ENCODE results near the gene ALPK3.

ALPK3 gene

DNA sequence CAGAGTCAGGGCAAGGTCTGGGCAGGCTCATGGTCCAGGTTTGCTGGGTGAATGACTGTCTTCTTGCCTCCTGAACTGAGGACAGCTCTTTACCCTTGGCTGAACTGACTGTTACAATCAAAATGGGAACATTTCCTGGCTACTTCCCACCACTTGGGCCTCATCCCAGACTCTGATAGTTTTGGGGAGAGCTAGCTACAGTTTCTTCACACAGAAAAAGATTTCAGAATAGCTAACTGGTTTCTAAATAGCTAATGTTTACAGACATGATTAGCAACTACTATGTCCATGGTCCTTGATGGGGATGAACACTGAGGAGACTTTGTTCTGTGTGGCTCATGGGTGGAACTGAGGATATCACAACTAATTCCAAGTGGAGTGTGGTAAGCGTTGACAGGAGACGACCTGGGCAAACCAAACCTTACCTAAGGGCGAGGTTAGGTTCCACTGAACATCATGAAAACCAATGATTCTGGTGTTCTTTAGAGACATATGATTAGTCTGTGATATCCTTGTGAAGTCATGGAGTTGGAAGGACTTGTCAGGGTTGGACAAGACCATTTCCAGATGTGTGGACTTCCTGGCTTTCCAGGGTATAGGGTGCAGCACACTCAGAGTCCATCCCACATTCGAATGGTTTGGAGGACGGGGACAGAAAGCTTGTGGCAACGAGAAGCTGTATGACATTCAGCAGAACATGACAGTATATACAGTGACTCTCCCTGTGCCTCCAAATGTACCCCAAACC, 7.3 kb downstream of the ALPK3 start:
- no peak for DNase-seq (ENCODE audit: low read depth in 2 of 2)

DNA sequence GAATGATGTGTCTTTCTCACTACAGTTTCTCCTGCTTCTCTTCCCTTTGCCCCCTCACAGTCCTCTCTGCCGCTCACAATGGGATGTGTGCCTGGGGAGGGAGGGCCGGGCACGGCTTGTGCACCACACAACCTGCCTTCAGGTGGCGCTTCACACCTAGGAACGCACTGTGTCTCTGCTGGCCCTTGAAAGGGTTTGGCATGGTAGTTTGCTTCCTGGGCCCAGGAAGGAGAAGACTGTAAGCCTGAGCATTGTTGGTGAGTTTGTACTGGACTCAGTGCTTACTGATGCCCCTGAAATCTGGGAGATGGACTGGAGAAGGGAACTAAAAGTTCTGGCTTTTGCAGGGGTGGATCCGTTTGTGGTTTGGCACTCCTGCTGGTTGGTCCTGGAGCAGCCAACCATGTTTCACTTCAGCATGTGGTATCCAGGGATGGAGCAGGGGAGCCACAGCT, 9.2 kb downstream of the ALPK3 start:
- DNase-seq (ENCODE audit: low read depth in 2 of 2), result no peak

DNA sequence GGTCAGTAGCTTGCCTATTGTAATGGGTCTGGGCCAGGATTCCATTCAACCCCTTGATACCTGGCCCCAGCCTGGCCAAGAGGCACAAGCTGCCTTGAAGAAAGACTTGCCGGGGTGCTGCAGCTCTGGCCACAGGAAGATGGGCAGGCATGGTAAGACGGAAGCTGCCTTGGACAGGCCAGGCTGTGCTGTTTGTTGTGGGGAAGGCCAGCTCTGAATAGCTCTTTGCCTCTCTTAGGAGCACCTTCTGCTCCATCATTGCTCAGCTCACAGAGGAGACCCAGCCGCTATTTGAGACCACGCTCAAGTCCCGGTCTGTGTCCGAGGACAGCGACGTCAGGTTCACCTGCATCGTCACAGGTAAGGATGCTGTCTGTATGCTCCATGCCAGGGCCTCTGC, 10.1 kb downstream of the ALPK3 start:
- no peak for DNase-seq (ENCODE audit: low read depth in 2 of 2)

DNA sequence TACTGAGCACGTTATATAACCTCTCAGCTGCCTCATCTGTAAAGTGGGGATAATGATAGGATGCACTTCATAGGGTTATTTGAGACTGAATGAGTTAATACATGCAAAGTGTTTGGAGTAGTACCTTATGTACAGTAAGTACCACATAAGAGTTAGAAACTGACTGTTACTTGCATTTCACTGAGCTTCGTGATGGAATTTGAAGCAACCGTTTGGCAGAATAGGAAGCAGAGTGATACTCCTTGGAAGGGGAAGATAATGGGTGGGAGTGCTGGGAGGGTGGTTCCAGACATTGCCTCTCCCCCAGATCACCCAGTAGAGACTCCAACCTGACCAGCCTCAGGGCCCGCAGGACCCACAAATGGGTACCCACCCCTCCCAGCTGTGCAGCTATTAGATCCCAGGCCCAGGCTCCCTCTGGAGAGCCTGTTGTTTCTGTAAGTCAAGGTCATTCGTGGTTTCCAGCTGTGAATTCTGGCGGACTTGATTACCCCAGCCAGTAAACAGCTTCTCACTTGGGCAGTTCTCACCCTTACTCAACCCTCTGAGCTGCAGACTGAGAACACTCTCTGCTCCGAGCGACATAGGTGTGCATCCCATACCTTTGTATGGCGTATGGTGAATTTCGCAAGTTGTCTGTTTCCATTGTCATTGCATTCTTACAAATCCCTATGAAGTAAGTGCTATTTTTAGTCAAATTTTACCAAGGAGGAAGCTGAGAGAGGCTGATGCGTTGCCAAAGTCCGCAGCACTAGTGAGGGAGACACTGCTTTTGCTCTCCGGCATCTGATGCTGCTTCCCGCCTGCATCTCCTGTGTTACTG, 11.1 kb downstream of the ALPK3 start:
- no peak for DNase-seq (ENCODE audit: low read depth in 2 of 2)

DNA sequence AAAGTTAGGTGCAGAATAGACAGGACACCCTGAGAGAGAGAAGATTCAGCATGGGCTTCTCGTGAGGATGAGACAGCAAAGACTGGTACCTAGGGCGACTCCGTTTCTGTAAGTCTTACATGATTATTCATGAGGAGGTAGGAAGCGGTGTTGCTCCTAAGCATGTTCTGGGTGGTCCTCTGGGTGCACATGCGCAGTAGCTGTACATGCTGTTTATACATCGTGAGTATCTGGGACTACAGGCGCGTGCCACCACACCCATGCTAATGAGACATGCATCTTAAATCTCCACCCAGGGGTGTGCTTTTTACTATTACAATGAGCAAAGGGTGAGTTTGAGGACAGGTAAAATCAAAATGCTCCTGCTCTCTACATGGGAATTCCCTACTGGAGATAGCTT, 12.3 kb downstream of the ALPK3 start:
- no peak for DNase-seq (ENCODE audit: low read depth in 2 of 2)

DNA sequence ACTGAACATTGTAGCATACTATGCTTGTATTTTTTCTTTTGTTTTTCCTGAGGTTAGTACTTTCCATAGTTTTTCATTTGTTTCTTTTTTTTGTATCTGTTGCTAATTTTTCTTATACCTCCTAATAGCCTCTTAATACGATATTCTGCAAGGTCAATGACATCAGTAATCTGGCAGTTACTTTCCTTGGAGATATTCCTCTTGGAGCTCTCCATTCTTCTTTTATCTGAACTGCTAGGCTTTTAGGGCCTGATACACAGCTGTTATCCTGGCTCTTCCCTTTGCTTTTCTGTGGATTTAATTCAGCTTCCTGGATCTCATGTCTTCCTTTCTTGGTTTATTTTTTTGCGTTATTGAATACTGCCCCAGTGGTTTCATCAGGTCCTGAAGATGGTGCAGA, 12.9 kb downstream of the ALPK3 start:
- no peak for DNase-seq (ENCODE audit: low read depth in 2 of 2)

DNA sequence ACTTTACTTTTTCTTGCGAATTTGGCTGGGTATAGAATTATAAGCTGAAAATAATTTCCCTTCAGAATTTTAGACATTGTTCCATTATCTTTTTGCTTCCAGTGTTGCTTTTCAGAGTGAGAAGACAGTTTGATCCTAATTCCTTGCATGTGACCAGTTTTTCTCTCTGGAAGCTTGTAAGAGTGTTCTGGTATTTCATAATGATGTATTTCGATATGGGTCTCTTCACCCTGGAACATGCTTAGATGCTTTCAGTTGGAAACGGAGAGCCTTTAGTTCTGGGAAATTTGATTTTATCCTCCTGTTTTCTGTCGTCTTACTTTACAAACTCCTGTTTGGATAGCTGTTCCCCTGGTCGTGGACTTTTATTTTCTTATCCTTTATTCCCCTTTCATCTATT, 13.9 kb downstream of the ALPK3 start:
- DNase-seq (ENCODE audit: low read depth in 2 of 2), result no peak

DNA sequence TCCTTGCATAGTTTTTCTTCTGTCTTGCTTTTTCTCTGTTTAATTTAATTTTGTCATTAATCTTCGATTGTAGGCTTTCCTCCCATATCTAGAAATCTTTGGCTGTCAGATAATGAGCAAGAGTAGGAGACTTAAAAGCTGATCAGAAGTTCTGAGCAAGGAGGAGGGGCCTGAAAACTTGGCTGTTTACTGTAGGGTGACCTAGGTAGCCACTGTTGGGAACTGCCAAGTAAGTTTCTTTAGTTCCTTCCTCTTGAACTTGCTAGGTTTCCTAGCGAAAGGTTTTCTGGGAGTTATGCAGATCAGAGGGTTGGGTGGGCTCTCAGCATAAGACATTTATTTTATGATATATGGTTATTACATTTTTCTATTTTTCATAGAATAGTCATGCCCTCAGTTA, 14.5 kb downstream of the ALPK3 start:
- no peak for DNase-seq (ENCODE audit: low read depth in 2 of 2)

DNA sequence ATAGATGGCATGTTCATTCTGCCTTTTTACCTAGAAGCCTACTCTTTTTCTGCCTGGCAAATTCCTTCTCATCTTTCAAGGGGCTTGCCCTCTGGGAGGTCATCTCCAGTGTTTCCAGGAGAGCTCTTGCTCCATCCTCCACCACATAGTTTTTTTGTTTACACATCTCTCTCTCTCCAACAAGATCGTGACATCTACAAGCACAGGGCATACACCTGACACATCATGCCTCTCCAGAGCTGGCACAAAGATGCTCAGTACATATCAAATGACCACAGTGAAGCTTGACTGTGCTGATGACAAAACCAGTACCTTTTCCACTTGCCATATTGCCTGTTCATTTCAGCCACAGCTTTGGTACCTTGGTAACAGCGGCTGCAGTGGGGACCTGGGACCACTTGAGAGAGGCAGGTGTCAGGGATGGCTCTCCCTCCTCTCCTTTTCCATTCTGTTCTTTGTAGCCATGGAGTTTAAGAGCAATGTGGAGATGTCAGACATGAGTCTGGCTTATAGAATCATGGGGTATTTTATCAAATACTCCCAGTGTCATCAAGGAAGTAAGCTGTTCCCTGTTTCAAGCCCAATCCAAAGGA, 15.4 kb downstream of the ALPK3 start:
- no peak for DNase-seq (ENCODE audit: low read depth in 2 of 2)

DNA sequence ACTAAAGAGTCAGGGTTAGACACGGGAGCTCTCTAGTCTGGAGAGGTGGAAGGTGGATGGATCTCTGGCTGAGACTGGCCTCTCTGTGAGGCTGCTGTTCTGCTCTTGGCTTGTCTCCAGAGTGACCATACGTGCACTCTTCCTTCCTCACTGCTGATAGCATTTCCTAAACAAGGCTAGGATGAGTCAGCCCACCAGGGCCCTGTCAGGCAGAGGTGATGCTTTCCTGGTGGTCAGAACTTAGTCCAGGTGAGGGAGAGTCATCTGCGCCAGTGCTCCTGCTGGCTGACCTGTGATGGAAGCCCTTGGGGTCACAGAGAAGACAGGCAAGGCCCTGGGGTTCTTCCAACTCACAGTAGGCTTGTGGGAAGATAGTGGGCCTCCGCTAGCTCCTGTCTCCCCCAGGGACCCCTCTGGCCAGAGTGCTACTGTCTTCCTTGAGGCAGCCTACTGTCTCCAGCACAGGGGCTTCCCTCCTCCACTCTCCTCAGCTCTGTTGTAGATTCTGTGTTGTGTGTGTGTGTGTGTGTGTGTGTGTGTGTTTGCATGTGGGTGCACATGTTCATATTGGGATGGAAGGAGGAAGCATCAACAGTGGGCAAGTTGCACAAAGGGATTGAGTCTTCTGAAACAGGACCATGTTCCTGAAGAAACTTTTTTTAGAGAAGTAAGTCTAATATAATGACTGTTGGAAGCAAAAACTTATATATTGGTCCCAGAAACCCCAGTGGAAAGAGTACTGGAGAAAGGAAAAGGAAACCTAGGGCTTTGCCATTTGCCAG, 16.5 kb downstream of the ALPK3 start:
- DNase-seq (ENCODE audit: low read depth in 2 of 2), result no peak

DNA sequence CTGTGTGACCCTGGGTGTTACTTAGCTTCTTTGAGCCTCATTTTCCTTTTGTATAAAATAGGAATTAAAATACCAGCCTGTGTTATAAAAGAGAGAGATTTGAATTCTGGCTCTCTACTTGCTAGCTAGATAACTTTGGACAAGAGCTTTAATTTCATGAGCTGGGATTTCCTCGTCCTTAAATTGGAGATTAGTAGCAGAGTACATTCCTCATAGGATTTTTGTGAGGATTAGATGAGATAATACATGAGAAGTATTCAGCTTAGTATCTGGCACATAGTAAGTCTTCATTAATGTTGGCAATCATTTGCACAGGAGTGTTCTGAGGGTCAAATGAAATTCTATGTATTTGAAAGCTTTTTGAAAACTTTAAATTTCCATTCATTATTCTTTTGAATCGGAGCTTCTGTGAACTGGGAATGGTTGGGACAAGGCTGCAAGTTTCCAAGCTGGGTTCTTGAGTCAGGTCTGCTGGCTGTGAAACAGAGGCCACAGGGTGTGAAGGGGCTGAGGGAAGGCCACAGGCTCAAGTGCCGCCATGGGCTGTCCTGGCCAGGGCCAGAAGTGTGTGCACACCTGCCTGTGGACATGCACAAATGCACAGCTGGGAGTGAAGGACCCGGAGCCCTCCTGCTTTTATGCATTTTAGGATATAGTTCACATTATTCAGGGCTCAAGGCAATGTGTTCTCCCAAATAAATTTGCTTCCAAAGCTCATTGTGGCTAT, 17.2 kb downstream of the ALPK3 start:
- DNase-seq (ENCODE audit: low read depth in 2 of 2), result no peak

DNA sequence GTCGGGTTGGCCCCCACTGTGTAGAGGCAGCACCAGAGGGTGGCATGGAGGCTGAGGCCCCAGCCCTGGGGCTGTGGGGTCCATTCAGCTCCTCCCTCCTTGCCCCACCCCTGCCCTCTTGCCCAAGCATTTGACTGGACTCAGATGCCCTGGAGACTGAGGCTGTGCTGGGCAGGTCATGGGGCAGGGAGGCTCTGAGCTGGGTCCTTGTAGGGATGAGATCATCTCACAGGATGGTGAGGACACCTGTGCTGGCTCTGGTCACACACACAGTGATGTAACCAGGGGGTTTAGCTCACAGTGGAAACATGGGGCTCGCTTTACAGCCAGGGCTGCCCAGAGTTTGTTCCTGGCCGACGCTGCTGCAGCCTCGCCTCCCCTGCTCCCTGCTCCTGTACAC, 17.8 kb downstream of the ALPK3 start:
- DNase-seq (ENCODE audit: low read depth in 2 of 2), result no peak

DNA sequence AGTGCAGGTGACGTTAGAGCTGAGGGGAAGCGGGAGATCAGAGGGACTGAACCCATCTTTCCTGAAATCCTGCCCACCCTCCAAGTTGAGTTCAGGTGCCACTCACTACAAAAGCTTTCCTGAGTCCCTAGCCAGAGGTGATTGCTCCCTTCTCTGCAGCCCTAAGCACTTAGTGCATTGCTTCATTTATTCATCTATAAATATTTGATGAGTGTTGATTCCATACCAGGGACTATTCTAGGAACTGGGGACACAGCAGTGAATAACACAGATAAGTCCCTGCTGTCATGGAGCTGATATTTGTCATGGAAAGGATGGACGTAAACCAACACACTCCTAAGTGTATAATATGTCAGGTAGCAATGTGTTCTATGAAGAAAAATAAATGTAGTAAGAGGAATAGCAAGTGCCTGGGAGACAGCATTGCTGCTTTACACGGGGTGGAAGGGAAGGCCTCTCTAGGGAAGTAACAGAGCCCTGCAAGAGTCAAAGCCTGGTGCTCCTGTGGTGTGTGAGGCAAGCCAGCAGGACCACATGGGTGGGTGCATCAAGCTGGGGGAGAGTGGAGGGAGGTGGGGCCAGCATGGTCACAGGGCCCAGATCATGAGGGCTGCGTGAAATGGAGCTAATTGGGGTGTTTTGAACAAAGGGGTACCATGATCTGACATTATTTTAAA, 18.6 kb downstream of the ALPK3 start:
- no peak for DNase-seq (ENCODE audit: low read depth in 2 of 2)

DNA sequence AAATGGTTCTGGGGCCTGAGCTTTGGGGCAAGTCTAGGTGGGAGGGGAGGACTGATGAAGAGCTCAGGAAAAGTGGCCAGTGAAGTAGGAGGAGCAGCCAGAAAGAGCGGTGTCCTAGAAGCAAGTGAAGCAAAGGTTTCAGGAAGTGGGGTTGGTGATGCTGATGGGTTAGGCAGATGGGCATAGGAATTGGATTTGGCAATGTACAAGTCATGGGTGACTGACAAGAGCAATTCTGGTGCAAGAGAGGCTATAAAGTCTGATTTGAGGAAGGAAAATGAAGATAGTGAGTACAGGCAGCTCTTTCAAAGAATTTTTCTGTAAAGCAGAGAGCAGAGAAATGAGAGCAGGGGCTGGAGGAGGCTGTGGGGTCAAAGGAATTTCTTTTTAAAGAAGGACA, 19.7 kb downstream of the ALPK3 start:
- no peak for DNase-seq (ENCODE audit: low read depth in 2 of 2)

DNA sequence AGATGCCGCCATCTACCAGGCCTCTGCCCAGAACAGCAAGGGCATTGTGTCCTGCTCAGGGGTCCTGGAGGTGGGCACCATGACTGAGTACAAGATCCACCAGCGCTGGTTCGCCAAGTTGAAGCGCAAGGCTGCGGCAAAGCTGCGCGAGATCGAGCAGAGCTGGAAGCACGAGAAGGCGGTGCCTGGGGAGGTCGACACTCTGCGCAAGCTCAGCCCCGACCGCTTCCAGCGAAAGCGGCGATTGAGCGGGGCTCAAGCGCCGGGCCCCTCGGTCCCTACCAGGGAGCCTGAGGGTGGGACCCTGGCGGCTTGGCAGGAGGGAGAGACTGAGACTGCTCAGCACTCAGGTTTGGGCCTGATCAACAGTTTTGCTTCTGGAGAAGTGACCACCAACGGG, 22.6 kb downstream of the ALPK3 start:
- DNase-seq (ENCODE audit: low read depth in 2 of 2), result no peak

DNA sequence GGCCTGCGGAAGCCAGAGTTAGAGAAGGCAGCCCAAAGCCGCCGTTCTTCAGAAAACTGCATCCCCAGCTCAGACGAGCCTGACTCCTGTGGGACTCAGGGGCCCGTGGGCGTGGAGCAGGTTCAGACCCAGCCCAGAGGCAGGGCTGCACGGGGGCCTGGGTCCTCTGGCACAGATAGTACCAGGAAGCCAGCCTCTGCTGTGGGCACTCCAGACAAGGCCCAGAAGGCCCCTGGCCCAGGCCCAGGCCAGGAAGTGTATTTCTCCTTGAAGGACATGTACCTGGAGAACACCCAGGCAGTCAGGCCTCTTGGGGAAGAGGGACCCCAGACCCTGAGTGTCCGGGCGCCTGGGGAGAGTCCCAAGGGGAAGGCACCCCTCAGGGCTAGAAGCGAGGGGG, 23.1 kb downstream of the ALPK3 start:
- no peak for DNase-seq (ENCODE audit: low read depth in 2 of 2)

DNA sequence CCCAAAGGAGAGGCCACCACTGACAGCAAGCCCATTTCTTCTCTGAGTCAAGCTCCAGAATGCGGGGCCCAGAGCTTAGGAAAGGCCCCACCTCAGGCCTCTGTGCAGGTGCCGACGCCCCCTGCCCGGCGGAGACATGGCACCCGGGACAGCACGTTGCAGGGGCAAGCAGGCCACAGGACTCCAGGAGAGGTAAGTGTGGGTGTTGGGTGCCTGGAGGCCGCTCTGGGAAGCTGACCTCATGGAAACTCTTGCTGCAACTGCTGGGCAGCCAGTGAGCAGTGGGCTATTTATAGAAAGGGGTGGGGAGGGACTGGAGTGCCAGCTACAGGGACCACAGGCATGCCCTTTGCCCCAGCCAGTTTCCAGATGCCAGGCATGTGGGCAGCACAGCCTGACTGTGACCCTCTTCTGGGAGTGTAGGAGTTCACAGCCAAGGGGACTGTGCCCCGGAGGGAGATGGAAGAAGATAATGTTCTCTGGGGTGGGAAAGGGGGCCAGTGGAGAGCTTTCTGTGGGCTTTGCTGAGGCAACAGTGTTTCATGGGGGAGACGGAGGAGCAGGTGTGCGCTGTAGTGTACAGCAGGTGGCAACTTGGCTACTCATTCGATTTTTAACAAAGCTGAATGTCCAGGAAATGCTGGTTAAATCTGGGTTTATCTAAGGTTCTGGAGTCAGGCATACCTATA, 23.7 kb downstream of the ALPK3 start:
- DNase-seq (ENCODE audit: low read depth in 2 of 2), result no peak

DNA sequence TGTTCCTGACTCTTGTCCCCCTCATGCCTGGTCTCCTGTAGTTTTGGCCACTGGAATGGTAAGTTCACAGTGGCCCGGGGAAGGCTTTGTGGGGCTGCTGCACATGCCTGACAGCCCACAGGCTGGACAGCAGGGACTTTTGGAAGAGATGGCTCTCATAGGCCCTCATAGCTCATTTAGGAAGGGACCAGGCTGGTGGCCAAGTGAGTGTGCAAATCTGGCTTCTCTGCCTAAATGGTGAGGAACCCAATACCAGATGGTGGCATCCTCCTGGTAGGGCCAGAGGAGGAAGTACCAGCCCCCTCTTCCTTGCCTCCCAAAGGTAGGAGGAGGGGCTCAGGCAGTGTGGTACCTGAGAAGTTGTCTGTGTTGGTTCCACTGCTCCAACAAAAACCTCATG, 25.6 kb downstream of the ALPK3 start:
- DNase-seq (ENCODE audit: low read depth in 2 of 2), result no peak

DNA sequence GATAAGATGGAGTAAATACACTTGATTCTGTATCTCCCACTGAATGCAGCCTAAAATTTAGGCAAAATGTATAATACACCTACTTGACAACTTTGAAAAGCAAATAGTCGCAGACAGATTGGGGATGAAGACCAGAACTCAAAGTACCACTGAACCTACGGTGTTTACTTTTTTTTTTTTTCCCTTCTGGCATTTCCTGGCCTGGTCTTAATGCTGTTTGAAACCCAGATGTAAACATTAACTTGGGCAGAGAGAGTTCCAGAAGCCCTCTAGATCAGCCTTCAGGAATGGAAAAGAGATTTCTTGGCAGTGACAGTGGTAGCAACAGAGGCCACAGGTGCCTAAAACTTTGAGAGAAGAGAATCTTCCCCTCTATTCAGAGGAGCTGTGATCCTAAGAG, 27.8 kb downstream of the ALPK3 start:
- no peak for DNase-seq (ENCODE audit: low read depth in 2 of 2)

DNA sequence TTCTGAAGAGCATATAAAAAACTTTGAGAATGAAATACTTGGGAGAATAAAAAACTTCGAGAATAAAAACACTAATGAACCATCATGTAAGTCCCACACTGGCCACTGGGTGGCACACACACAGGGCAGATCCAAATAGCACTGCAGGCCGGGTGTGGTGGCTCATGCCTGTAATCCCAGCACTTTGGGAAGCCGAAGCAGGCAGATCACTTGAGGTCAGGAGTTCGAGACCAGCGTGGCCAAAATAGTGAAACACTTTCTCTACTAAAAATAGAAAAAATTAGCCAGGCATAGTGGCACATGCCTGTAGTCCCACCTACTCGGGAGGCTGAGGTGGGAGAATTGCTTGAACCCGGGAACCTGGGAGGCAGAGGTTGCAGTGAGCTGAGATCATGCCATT, 28.5 kb downstream of the ALPK3 start:
- DNase-seq (ENCODE audit: low read depth in 2 of 2), result peak; percentile 9 to 19

Data from fibroblast of skin of left biceps (primary cell).